ENCODE measurements around the gene IFNGR2.
"Not testable (repeated sequence)": the region's sequence is repeated elsewhere in the genome, so short reads cannot be mapped to it uniquely, and the experiment has no call there.

Gene IFNGR2

GRCh38 chr21:33406493-33406892 lies 3.3 kb downstream of the IFNGR2 start:
- no peak for DNase-seq

DNA sequence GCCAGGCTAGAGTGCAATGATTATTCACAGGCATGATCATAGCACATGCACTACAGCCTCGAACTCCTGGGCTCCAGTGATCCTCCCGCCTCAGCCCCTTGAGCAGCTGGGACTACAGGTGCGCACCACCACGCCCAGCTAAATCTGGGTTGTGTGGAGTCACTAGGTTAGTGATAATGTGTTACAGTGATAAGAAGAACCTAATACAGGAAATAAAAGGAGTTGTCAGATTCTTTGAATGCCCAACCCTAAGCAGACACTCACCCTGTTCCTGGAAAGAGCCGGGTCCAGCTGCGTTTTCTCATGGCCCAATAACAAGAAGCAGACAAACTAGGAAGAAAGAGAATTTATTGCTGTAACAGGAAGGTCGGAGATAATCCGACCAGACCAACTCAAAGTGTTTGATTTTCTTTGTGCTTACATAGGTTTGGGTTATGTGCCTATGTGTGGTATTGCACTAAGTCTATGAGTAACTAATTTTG lies 8.8 kb downstream of the IFNGR2 start:
- no peak for DNase-seq

DNA sequence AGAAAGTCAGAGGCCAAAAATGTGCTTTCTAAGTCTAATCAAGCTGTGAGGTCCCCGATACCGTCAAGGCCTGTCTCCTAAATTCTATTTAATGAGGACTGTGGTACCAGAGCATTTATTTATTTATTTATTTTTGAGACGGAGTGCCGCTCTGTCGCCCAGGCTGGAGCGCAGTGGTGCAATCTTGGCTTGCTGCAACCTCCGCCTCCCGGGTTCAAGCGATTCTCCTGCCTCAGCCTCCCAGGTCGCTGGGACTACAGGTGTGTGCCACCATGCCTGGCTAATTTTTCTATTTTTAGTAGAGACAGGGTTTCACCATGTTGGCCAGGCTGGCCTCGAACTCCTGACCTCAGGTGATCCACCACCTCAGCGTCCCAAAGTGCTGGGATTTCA lies 9.2 kb downstream of the IFNGR2 start:
- DNase-seq, result not testable (repeated sequence)

- no peak for DNase-seq
Measured at GRCh38 chr21:33412832-33413519, 9.8 kb downstream of the IFNGR2 start.

DNA sequence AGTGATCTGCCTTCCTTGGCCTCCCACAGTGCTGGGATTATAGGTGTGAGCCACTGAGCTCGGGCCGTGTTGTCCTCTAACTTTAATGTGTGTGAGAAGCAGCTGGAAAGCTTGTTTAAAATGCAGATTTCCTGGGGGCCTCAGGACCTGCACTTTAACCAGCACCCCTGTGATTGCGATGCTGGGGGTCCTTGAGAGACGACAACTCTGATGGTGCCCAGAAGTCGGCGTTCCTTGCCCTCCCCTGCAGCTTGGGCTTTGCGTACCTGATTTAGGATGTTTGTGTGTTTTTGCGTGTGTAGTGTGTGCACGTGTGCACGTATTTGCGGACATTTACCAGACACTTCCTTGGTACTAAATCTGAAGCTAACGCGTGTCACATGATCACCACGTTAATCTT lies 10.9 kb downstream of the IFNGR2 start:
- DNase-seq, result no peak

GRCh38 chr21:33414926-33415325 lies 11.7 kb downstream of the IFNGR2 start:
- no peak for DNase-seq

DNA sequence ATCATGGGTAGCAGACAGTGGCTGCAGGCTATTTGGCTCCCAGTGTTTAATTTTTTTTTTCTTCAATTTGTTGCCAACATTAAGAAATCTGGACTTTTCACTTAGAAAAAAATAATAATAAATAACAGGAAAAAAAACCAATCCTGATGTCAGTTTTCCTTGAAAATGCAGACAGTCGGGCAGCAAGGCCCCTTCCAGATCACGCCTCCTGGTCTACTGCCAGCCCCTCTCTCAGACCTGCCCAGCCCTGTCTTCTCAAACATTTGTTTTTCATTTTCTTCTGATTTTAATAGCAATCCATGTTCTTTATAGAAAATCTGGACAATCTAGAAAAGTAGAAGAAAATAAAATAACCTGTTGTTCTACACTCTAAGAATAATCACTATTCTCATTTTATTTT lies 15.5 kb downstream of the IFNGR2 start:
- DNase-seq, result no peak

DNA sequence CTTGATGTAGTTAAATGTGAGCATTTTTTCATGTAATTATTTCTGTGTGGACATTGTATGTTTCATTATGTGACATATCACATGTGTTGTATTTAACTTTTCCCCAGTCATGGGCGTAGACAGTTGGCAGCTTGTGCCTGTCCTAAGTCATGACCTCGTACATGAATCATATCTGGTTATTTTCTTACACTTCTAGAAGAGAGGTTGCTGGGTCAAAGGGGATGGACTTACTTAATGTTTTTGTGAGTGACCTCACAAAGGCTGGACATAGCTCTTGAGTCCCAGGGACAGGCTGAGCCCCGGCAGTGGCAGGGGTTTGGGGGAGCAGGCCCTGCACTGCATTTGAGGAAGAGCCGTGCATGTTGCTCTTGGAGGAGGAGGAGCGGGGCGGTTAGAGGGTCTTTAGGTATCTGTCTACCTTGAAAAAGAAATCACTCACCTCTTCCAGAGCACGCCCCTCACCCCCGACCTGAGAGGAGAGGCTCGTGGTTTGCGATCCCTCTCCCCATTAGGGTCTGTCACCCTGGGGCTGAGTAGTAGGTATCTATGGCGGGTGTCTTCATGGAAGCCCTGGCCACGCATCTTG lies 16.4 kb downstream of the IFNGR2 start:
- DNase-seq, result no peak

GRCh38 chr21:33421713-33422393 lies 18.6 kb downstream of the IFNGR2 start:
- no peak for DNase-seq

GRCh38 chr21:33424214-33424613 lies 21.0 kb downstream of the IFNGR2 start:
- DNase-seq, result no peak

DNA sequence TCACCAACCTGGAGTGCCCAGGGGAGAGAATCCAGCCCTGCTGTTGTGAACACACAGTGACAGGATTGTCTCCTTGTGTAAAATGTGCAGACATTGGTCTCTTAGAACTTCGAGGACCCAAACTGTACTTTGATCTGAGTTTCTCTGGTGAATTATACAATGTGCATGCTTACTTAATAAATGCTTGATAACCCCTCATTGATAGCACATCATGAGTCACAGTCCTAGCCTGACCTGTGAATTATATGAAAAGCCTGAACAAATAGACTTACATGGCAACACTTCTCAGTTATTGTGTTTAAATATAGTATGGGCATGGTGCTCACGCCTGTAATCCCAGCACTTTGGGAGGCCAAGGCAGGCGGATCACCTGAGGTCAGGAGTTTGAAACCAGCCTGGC lies 22.6 kb downstream of the IFNGR2 start:
- DNase-seq, result no peak

- no peak for DNase-seq
Measured at GRCh38 chr21:33427051-33427450, 23.8 kb downstream of the IFNGR2 start.

DNA sequence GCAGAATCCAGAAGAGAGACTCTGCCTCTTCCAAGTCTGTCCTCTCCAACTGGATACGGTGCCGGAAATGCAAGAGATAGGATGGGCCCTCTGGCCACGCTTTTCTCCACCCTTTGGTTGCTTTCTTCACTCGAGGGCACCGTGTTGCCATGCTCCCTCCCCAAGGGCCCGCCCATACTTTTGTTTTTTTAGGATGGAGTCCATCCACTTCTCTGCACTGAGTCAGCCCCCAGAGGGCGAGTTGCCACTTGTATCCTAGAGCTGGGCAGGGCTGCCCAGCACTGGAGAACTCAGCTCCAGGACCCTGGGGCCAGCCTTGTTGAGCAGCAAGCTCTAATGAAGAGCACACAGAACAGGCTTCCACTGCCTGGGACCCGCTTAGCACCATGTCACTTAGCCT lies 25.5 kb downstream of the IFNGR2 start:
- no peak for DNase-seq

DNA sequence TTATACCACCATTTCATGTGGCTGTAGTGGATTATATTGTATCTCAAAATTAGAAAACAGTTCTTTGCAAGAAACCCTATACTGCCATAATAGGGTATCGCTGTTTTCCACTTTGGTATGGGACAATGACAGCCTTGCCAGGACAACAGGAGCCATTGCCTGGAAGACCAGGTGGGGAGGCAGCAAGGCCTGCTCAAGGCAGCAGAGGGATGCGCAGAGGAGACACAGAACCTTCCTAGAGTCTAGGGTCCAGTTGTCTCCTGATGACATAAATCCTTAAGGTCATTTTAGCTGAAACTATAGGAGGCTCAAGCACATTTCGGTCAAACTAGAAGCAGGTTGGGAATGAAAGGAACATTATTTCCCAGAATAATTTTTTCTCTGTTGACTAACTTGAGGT lies 27.6 kb downstream of the IFNGR2 start:
- no peak for DNase-seq

DNA sequence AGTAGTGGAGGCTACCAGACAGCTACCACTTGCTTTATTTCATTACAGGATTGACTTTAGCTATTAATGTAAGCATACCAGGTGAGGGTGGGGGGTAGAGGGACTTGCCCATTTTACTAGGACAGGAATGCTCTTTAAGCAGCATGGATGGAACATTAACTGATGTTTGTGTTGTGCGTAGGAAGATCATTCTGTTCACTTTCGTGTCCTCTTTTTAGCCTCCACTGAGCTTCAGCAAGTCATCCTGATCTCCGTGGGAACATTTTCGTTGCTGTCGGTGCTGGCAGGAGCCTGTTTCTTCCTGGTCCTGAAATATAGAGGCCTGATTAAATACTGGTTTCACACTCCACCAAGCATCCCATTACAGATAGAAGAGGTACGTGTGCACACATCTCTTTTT lies 29.3 kb downstream of the IFNGR2 start:
- DNase-seq, result no peak

GRCh38 chr21:33433001-33433400 lies 29.8 kb downstream of the IFNGR2 start:
- DNase-seq, result no peak

DNA sequence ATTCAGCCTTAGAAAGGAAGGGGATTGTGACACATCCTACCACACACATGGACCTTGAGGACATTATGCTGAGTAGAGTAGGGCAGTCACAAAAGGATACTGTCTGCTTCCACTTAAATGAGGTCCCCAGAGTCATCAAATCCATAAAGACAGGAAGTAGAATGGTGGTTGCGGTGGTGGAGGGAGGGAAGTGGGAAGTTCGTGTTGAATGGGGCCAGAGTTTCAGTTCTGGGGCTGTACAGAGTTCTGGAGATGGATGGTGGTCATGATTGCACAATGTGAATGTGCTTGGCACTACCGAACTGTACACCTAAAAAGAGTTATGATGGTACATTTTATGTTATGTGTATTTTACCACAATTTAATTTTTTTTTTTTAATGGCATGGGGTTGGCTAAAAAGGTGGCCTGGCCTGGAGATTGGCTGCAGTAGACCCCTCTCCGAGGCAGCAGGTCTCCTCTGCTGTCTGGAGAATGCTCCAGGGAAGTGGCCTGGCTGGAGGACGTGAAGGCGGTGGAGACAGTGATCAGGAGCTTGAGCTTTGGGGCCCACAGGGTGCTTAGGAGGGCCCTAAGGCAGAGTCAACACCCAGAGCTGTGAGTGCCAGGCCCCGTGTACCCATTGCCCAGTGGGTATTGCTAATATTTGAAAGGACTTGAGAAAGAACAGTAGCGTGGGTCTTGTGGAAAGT lies 30.4 kb downstream of the IFNGR2 start:
- DNase-seq, result no peak

DNA sequence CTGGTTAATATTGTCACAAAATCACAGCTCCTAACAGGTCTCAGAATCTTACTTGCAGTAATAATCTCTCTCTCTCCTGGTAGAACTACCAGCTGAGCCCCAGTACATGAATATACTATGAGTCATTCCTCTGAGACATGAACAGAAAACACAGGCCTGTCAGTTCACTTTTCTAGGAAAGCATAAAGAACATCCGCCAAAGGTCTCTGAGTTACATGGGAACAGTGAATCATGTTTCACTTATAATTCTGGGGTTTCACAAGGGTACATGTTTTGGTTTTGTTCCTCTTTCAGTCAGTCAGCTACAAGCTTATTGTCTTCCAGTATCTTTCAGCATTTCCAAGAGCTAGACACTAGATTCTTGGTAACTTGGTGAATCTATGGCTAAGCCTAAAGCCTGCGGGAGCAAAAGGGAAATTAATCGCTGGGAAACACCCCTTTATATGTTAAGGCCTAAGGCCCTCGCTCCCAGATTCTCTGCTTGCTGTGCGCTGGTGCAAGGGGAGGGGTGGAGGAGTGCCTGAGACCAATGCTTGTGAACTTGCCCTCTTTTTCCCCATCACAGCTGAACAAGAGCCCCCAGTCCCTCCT lies 31.7 kb downstream of the IFNGR2 start:
- no peak for DNase-seq

DNA sequence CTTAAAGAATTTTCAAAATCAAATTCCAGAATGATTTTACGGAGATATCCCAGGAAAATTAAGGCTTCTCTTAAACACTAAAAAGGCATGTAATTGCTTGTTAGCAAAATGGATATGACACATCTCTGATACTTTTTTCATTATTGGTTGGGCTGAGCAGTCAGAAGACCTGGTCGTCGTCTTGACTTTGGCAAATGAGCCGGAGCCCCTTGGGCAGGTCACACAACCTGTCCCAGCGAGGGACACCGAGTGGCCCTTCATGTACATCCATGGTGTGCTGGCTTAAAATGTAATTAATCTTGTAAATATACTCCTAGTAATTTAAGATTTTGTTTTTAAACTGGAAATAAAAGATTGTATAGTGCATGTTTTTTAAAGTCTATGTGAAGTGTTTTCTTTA lies 33.9 kb downstream of the IFNGR2 start:
- DNase-seq, result no peak

DNA sequence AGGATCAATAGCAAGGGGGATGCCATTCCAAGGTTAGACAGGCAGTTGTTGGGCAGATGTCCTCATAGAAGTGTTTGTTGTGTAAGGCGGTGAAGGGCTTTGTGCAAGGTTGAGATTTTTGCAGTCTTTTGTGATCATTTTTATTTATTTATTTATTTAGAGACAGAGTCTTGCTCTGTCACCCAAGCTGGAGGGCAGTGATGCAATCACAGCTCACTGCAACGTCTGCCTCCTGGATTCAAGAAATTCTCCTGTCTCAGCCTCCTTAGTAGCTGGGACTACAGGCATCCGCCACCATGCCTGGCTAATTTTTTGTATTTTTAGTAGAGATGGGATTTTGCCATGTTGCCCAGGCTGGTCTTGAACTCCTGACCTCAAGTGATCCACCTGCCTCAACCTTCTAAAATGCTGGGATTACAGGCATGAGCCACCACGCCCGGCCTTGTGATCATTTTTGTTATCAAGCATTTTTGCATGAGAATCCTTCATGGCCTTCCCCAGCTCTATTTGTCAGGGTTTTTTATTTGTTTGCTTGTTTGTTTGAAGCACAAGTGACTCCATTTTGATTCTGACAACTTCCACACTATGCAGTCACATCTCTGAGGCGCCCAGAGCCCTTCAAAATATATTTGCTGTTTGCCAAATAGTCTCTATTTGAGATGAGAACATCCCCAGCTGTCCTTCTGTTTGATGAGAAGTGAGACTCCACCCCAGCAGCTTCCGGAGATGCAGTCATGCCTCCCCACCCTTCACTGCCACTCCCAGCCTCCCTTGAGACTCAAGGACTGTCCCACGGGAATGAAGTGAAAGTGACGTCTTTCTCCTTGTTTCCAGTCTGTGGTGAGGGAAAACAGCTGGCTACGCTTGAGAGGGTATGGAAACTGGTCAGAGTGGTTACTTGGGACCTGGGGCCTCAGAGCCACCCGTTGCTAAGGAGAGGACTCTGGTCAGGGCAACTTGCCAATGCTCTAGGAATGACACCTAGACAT lies 38.6 kb downstream of the IFNGR2 start:
- peak; percentile 83 for DNase-seq

GRCh38 chr21:33443194-33443593 lies 40.0 kb downstream of the IFNGR2 start:
- DNase-seq, result peak; percentile 76

GRCh38 chr21:33444499-33444898 lies 41.3 kb downstream of the IFNGR2 start:
- peak; percentile 53 for DNase-seq

Measured in DMS79 (cell line).